Mucosa of rectum (tissue), 2 donors: Measurements from ENCODE around the gene ATP6AP2.

Experiments
- H3K27ac ChIP-seq, 2 donors: one replicate each; pipeline ENCODE4 v1.7.0; 2013; ENCODE audit warnings: inconsistent platforms in 2 of 2, low read depth in 2 of 2, low read length in 2 of 2
- H3K27me3 ChIP-seq, 2 donors: one replicate each; pipeline ENCODE4 v1.7.0; 2013; ENCODE audit warnings: low read length in 2 of 2; ENCODE audit not compliant: control insufficient read depth in 2 of 2, insufficient read depth in 2 of 2
- H3K36me3 ChIP-seq, 2 donors: one replicate each; pipeline ENCODE4 v1.7.0; 2013; ENCODE audit warnings: low read length in 2 of 2; ENCODE audit not compliant: control insufficient read depth in 2 of 2, insufficient read depth in 2 of 2
- H3K4me1 ChIP-seq, 2 donors: one replicate each; pipeline ENCODE4 v1.7.0; 2013; ENCODE audit warnings: low read length in 2 of 2, mild to moderate bottlenecking in 1 of 2; ENCODE audit not compliant: control insufficient read depth in 2 of 2, insufficient read depth in 2 of 2
- H3K4me3 ChIP-seq, 2 donors: one replicate each; pipeline ENCODE4 v1.7.0; 2013; ENCODE audit warnings: low read length in 2 of 2
- H3K9ac ChIP-seq, 2 donors: one replicate each; pipeline ENCODE4 v1.7.0; 2013; ENCODE audit warnings: low read length in 2 of 2, low read depth in 1 of 2, mild to moderate bottlenecking in 1 of 2
- H3K9me3 ChIP-seq, 2 donors: one replicate each; pipeline ENCODE4 v1.7.0; 2013; ENCODE audit warnings: low read length in 2 of 2; ENCODE audit not compliant: control insufficient read depth in 2 of 2
- donor health status: healthy.
- donor health status: Normal muscosa, but diverticular disease.

Gene ATP6AP2

GRCh38 chrX:40628506-40628905 is 47.7 kb downstream of the ATP6AP2 start:
- no peaks in the 10 kb centered on the region for H3K9me3 ChIP-seq
- no peaks in the 10 kb centered on the region for H3K4me1 ChIP-seq
- no peak overlapping the region for H3K9ac ChIP-seq
- H3K36me3 ChIP-seq: peaks cover 24 to 31% of the 10 kb centered on the region in 2 donors
- no peak overlapping the region for H3K27ac ChIP-seq
- peaks cover 4 to 12% of the 10 kb centered on the region in 2 donors for H3K27me3 ChIP-seq
- no peak overlapping the region for H3K4me3 ChIP-seq

DNA sequence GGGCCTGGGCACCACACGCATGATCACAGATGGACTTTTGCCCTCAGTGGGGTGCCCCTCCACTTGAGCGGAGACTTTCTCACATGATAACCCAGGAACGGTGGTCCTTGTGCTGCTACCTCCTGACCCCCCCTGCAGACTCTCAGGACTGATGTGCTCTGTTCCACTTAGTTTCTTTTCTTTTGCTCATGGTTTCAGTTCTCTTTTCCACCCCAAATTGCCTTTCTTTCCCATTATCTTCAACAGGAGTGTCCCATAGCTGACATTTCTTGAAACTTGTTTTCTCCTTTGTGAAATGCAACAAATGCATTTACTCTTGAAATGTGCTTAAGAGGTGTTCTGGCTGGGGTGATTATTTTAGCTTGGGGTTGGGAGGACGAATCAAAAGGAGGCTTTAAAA is 51.4 kb downstream of the ATP6AP2 start:
- Histone ChIP-seq H3K4me3 (no peak overlapping the region), H3K9ac (no peak overlapping the region), H3K27ac (no peak overlapping the region), H3K9me3 (no peaks in the 10 kb centered on the region), H3K27me3 (peaks cover 7 to 8% of the 10 kb centered on the region in 2 donors), H3K4me1 (no peaks in the 10 kb centered on the region), H3K36me3 (peaks cover 38 to 58% of the 10 kb centered on the region in 2 donors)

DNA sequence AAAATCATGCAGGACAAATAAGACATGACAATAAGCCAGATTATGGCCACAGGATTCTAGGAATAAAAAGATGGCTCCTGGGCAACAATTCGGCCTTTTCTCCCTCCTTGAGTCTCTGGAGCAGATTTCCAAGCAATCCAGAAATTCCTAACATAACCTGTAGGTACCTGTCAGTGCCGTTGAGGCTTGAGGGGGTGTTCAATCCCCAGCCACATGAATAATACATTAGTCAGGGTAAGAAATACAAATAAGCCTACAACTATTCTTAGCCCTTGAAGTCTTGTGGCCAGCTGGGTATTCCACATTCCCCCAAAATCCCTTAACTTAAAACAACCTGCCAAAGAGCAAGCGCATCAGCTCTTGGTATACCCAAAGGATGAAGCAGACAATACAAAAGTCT is 56.9 kb downstream of the ATP6AP2 start:
- peaks cover 34 to 53% of the 10 kb centered on the region in 2 donors for H3K36me3 ChIP-seq
- no peak overlapping the region for H3K9ac ChIP-seq
- H3K4me3 ChIP-seq: no peak overlapping the region
- H3K9me3 ChIP-seq: no peaks in the 10 kb centered on the region
- no peak overlapping the region for H3K27ac ChIP-seq
- peaks cover 8 to 20% of the 10 kb centered on the region in 2 donors for H3K27me3 ChIP-seq
- no peaks in the 10 kb centered on the region for H3K4me1 ChIP-seq

- Histone ChIP-seq H3K36me3 (peaks cover 3 to 4% of the 10 kb centered on the region in 2 donors), H3K27me3 (peaks cover 0 to 7% of the 10 kb centered on the region in 2 donors), H3K4me3 (peak overlapping the region; percentile 70 to 73), H3K4me1 (peaks cover 26% of the 10 kb centered on the region in 2 donors), H3K9me3 (no peaks in the 10 kb centered on the region), H3K9ac (peak overlapping the region; percentile 44 to 70), H3K27ac (peak overlapping the region; percentile 84 to 87)
Measured at GRCh38 chrX:40644176-40644575, 63.4 kb downstream of the ATP6AP2 start.

DNA sequence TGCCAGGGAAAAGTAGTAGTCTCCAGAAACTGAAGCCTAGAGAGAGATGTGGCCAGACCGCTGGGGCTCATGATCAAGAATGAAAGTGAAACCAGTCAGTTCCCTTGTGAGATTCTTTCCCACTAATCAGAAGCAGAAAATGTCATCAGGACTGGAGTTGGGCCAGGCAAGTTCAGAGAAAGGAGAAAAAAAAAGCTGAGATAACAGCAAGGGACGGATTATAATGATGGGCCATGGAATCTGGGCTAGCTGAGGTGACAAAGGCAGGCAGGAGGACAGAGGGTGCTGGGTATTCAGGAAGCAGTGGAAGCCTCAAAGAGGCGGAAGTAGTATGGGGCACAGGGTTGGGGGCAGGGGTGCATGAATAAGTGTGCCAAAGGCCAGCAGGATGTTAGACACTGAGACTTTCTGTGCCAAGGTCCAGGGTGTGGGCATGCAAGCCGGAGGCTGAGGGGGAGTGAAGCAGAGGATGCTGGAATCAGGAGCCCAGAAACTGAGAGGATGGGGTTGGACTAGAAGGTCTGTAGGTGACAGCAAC is 64.1 kb downstream of the ATP6AP2 start:
- Histone ChIP-seq H3K4me3 (peak overlapping the region; percentile 70 to 73), H3K4me1 (peaks cover 26% of the 10 kb centered on the region in 2 donors), H3K9ac (peak overlapping the region; percentile 44 to 70)

DNA sequence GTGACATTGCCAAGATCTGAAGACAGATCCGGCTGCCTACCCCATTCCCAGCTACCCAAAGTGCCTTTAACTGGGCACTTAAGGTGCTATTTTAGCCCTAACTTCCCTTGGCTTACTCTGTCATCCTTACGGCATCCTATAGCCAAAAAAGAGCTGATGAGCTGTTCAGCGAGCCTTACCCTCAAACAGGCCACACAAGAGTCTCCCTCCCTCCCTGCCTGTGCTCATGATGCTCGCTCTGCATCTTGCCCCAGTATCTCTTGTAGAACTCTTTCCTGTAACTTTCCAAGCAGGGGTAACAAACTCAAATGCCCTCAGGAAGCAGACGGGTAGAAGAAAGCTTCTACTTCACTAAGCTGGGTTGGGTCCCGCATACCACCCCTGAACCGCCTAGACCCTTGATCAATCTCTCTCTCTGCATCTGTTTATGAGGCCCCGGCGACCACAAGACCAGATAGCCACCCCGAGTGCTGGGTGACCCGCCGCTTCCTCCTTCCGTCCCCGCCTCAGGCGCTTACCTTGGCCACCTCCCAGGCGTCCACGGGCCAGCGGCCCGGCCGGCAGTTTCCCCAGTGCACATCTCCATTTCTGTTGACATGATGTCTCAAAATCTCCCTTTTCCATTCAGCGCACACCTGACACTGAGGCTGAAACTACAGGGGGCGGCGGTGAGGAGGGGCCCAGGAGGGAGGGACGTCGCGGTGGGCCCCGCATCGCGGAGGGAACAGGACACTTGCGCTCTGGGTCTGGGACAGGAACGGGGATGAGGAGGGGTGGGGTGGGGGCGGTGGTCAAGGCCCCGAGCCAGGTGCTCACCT is 65.9 kb downstream of the ATP6AP2 start:
- Histone ChIP-seq H3K9me3 (no peaks in the 10 kb centered on the region), H3K4me1 (peaks cover 26% of the 10 kb centered on the region in 2 donors), H3K9ac (peak overlapping the region; percentile 49 to 76), H3K4me3 (peak overlapping the region; percentile 65 to 72), H3K36me3 (peaks cover 0 to 2% of the 10 kb centered on the region in 2 donors), H3K27me3 (no peaks in the 10 kb centered on the region), H3K27ac (peak overlapping the region; percentile 77 to 89)

More for the DNA sequence above, 64.1 kb downstream of the ATP6AP2 start:
- peaks cover 0 to 4% of the 10 kb centered on the region in 2 donors for H3K36me3 ChIP-seq
- peaks cover 0 to 2% of the 10 kb centered on the region in 2 donors for H3K27me3 ChIP-seq
- no peaks in the 10 kb centered on the region for H3K9me3 ChIP-seq
- peak overlapping the region; percentile 84 to 87 for H3K27ac ChIP-seq

DNA sequence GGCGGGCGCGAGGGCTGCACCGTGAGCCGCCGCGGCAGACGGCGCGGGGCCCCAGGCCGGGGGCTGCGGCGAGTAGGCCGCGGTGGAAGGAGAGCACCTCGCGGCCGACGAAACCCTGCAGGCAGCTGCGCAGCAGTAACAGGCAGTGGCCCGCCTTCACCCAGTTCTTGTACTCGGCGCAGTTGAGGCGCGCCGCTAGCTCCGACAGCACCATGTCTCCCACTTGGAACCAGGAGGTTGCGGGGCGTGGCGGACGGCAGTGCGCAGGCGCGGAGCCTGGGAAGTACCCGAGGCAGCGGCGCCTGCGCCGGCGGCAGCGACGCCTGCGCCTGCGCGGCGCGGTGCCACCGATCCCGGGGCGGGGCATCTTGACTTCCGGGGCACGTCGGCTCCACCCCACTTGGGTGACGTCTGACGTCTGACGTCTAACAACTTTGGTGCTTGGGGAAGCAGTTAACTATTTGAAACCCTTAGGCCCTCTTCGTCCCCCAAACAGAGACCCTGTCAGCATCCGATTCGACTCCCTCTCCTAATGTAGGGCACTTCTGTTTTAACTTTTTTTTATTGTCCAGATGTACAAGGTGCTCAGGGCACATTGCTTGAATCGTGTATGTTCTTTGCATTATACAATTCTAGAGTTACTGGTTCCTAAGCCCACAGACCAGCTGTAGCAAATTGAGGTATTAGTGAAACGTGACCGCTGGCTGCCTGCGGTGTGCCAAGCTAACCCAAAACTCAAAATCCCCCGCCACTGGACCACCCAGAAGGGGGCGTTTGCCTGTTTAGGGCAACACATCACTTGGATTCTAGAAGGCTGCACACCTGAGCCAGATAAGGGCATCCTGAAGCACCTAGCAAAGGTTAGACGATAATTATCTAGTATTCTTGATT is 66.8 kb downstream of the ATP6AP2 start, which contains the start of gene CXorf38:
CXorf38 (minus strand) TSS at position 255 of the 891 bp plus-strand sequence; CDS start at position 214, 41 bp downstream.
- H3K9me3 ChIP-seq: no peaks in the 10 kb centered on the region
- H3K27ac ChIP-seq: peak within 1 kb of the TSS; percentile 77 to 89
- peak within 1 kb of the TSS; percentile 64 to 76 for H3K9ac ChIP-seq
- no peaks in the 10 kb centered on the region for H3K36me3 ChIP-seq
- peak within 1 kb of the TSS; percentile 65 to 72 for H3K4me3 ChIP-seq
- peaks cover 26% of the 10 kb centered on the region in 2 donors for H3K4me1 ChIP-seq
- no peaks in the 10 kb centered on the region for H3K27me3 ChIP-seq

DNA sequence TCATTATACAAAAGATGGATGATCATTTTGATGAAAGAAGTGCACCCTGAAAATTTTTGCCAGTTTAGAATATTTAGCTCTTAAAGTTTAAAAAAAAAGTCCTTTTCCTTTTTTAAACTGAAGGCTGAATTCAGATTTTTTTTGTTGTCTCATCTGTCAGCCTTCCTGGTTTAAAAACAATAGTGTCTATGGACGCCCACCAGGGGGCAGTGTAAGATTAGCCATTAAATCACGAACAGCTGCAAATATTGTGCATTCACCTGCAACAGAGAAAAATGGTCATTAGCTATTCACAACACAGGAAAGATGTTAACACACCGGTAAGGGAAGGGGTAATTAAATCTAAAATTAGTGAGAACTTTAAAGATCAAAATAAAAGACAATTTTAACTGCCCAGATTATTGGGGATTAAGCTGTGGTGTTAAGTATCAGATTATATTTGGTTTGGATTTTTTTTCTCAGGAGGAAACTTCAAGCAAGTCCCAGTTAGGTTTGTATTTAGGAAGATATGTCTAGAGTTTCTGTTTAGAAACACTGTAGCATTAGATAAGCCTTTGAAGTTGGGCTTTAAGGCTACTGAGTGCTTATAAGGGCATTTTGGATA is 71.0 kb downstream of the ATP6AP2 start:
- H3K4me1 ChIP-seq: peaks cover 4 to 9% of the 10 kb centered on the region in 2 donors
- H3K36me3 ChIP-seq: peaks cover 13 to 16% of the 10 kb centered on the region in 2 donors
- no peak overlapping the region for H3K9ac ChIP-seq
- H3K9me3 ChIP-seq: no peaks in the 10 kb centered on the region
- no peaks in the 10 kb centered on the region for H3K27me3 ChIP-seq
- H3K4me3 ChIP-seq: no peak overlapping the region
- H3K27ac ChIP-seq: no peak overlapping the region

DNA sequence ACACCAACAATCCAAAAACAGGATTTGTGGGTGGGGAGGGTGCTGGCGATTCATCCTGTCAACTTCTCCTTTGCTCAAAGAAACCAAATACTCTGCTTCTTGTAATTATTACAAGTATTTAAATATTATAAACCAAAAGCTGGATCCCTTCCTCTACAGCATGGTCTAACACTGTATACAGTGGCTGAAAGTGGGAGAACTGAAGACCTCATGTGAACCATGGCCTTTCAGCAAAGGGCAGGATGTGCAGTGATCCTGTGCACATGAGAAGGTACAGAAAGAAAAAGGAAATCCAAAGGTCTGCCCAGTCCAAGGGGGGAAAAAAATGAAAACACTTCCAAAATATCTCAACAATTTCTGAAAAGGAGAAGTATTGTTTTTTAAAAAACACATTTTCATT is 71.9 kb downstream of the ATP6AP2 start:
- no peaks in the 10 kb centered on the region for H3K9me3 ChIP-seq
- H3K9ac ChIP-seq: no peak overlapping the region
- no peak overlapping the region for H3K4me3 ChIP-seq
- peaks cover 15 to 16% of the 10 kb centered on the region in 2 donors for H3K36me3 ChIP-seq
- H3K27ac ChIP-seq: no peak overlapping the region
- H3K27me3 ChIP-seq: no peaks in the 10 kb centered on the region
- peaks cover 3 to 5% of the 10 kb centered on the region in 2 donors for H3K4me1 ChIP-seq
